ENCODE data around the gene LTBR.
"Not testable (repeated sequence)": the region's sequence is repeated elsewhere in the genome, so short reads cannot be mapped to it uniquely, and the experiment has no call there.

The LTBR gene

DNA sequence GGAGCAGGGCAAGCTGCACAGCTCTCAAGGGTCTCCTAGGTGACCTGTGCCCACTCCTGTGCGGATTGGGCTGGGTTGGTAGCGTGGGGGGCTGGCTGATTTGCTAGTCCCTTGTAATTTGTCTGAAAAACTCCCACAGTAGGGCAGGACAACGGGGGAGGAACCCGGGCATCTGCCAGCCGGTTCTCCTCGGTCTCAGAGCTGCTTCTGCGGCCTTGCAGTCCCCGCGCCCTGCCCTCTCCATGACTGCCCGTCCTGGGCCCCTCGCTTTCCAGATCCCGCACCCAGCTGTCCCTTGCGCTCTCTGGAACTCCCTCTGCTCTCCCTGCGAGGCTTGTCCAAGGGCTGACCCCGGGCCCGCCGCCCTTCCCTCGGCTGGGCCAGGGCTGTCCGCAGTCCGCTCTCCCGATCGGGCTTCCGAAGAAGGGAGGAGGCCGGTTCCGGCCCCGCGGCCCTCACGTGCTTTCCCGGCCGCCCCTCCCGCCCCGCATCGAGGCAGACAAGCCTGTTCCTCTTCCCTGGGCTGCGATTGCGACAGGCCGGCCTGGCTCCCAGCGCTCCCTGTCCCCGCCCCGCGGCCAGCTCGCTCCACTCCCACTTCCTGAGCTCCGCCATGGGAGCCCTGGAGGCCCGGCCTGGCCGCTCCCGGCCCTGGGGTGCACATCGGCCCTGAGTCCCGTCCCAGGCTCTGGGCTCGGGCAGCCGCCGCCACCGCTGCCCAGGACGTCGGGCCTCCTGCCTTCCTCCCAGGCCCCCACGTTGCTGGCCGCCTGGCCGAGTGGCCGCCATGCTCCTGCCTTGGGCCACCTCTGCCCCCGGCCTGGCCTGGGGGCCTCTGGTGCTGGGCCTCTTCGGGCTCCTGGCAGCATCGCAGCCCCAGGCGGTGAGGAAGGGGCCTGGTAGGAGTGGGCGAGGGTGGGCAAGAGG is at the start of gene LTBR:
Gene LTBR (plus strand): TSS at position 591 of the 927 bp plus-strand sequence. CDS start 197 bp downstream, at position 788.
- H3K27ac Mint-ChIP-seq = no peak within 1 kb of the TSS
- DNase-seq (ENCODE audit: low spot score in 2 of 2) (no peak), ATAC-seq (peak; percentile 41)
- H3K9me3 Mint-ChIP-seq = no peaks in the 10 kb centered on the region
- no peaks in the 10 kb centered on the region for H3K36me3 Mint-ChIP-seq
- H3K4me1 Mint-ChIP-seq = peaks cover 4% of the 10 kb centered on the region
- no peak within 1 kb of the TSS for H3K4me3 Mint-ChIP-seq

DNA sequence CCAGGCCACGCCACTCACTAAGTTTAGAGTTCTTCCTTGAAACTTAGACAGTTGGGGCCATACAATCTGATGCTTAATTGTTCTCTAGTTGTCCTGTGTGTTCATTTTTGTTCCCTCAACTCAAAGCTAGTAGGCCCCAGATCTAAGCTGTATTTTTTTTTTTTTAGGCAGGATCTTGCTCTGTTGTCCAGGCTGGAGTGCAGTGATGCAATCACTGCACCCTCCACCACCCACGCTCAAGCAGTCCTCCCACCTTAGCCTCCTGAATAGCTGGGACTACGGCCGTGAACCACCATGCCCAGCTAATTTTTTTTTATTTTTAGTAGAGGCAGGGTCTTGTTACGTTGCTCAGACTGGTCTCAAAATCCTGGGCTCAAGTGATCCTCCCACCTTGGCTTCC is 49.6 kb upstream of the LTBR start:
- peaks cover 6% of the 10 kb centered on the region for H3K4me1 Mint-ChIP-seq
- peaks cover 67% of the 10 kb centered on the region for H3K36me3 Mint-ChIP-seq
- ATAC-seq = no peak
- no peak overlapping the region for H3K4me3 Mint-ChIP-seq
- H3K27ac Mint-ChIP-seq = no peak overlapping the region
- no peaks in the 10 kb centered on the region for H3K9me3 Mint-ChIP-seq
- no peak for DNase-seq (ENCODE audit: low spot score in 2 of 2)

DNA sequence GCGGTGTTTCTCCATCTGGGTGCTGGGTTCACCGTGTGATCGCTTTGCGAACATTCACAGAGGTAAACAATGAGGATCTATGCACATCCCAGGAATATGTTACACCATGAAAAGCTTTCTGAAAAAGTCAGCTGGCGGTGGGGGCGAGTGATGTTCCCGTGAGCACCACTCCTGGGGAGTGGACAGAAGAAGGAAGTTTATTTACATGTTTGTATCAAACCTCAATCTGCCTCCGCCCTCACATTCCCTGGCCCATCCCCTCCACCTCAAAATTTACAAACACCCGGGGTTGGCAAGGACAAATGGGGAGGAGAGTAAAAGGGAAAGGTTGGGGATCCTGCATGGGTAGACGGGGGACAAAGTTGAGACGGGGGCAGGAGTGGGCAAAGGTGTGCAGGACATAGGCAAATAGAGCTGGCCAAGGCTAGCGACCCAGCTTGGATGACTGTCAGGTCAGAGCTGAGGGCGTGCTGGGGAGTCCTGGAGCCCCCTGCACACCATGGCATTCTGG is 49.0 kb upstream of the LTBR start:
- DNase-seq (ENCODE audit: low spot score in 2 of 2) = no peak
- peaks cover 61% of the 10 kb centered on the region for H3K36me3 Mint-ChIP-seq
- no peaks in the 10 kb centered on the region for H3K9me3 Mint-ChIP-seq
- H3K4me1 Mint-ChIP-seq = peaks cover 6% of the 10 kb centered on the region
- H3K27ac Mint-ChIP-seq = no peak overlapping the region
- H3K4me3 Mint-ChIP-seq = no peak overlapping the region
- no peak for ATAC-seq

DNA sequence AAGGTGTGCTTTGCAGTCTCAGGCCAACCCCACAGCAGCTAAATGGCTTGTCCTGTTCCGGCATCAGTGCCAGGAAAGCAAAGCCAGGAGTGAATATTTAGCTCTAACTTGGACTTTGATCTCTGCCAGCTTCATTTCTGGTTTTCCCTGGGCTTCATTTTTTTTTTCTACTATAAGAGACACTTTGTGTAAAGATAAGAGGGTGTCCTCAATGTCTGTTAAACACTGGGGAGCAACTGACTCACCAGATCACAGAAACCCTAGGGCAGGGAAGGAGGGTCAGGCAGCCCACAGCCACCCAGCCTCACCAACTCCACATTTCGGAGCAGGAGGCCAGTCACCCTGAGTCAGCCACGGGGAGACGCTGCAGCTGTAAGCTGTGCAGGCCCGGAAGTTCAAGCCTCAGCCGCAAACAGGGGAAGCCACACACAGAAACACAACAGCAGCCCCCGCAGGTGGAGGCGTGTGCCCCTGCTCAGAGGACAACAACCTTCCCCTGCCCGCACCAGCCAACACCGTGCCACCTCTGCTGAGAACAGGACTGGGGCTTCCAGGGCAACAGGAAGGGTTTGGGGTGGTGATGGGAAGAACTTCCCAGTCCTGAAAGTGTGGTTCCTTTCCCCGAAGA is 48.4 kb upstream of the LTBR start:
- Mint-ChIP-seq H3K4me3 (no peak overlapping the region), H3K27ac (no peak overlapping the region), H3K9me3 (no peaks in the 10 kb centered on the region), H3K4me1 (peaks cover 6% of the 10 kb centered on the region), H3K36me3 (peaks cover 55% of the 10 kb centered on the region)
- DNase-seq (ENCODE audit: low spot score in 2 of 2) = peak; percentile 69 to 90
- ATAC-seq = peak; percentile 85

DNA sequence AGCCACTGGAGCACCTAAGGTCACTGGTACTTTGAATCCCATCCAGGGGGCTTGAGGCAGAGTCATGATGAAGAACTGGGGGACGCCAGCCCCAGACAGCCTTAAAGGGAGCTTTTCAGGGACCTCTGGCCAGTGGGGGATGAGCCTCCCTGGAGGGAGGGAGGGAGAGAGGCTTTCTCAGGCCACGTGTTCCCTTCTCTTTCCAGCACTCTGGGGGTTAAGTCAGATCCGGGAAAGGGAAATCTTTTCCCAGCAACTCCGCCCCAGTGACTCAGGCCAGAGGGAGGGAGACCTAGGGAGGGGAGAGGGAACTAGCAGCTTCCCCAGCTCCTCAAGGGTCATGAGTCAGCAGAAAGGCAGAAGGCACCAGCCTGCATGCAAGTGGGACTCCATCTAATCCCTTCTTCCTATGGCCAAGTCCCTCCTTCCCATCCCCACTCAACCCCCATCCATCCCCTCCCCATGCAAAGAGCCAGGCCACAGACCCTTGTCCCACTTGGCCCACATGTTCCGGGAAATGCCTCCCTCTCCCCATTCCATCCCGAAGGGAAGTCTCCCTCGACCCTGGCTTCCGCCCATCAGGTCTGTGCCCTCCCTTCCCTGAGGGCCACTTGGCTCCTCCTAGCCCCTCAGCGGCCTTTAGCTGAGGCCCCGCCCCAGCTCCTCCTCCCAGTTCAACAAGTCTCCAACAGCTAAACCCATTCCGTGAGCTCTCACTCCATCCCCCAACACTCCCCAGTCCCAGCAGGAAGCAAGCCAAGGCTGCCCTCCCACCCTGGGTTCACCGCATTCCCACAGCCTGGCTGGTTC is 47.7 kb upstream of the LTBR start:
- ATAC-seq = peak; percentile 59
- no peaks in the 10 kb centered on the region for H3K9me3 Mint-ChIP-seq
- peaks cover 4% of the 10 kb centered on the region for H3K4me1 Mint-ChIP-seq
- H3K4me3 Mint-ChIP-seq = no peak overlapping the region
- H3K27ac Mint-ChIP-seq = no peak overlapping the region
- H3K36me3 Mint-ChIP-seq = peaks cover 48% of the 10 kb centered on the region
- peak; percentile 41 to 79 for DNase-seq (ENCODE audit: low spot score in 2 of 2)

DNA sequence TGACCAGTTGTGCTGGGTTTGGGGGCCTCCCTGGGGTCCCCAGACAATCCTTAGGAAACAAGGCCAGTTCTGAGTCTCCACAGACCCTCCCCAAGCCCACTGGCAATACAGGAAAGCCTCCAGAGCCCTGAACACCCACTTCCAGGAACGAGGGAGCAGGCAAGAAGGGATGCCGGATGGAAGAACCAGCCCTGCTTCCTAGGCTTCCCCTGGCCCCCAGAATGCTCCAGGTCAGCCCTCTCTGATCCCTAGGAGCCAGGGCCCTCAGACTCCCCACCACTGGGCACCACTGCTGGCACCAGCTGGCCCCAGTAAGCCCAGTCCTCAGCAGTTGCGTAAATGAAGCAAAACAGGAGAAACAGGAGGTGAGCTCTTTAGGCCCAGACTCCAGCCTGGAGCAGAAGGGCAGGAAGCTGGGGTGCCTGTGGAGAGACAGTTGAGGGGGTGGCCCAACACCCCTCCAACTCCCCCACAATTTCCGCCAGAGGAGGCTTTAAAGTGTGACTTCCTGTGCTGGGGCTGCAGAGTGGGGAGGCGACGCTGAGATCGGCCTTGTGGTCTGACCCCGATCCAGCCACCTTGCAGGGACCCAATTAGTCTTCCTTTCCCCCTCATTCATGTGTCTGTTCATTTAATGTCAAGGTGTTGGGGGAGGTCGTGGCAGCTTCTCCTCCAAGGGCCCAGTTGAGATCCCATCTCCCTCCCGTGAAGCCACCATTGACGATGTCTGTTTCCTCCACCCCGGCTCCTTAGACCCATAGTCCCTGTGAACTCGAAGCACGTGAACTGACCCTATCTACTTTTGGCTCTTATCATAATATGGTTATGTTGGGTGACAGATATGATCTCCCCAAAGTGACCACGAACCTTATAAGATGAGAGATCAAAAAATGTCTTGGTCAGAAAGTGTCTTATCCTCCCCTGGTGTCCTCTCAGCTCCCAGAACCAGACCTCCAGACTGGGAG is 46.8 kb upstream of the LTBR start:
- H3K4me1 Mint-ChIP-seq = peaks cover 7% of the 10 kb centered on the region
- peak; percentile 46 to 79 for DNase-seq (ENCODE audit: low spot score in 2 of 2)
- peak; percentile 2 for ATAC-seq
- no peaks in the 10 kb centered on the region for H3K9me3 Mint-ChIP-seq
- no peak overlapping the region for H3K4me3 Mint-ChIP-seq
- no peak overlapping the region for H3K27ac Mint-ChIP-seq
- H3K36me3 Mint-ChIP-seq = peaks cover 39% of the 10 kb centered on the region

DNA sequence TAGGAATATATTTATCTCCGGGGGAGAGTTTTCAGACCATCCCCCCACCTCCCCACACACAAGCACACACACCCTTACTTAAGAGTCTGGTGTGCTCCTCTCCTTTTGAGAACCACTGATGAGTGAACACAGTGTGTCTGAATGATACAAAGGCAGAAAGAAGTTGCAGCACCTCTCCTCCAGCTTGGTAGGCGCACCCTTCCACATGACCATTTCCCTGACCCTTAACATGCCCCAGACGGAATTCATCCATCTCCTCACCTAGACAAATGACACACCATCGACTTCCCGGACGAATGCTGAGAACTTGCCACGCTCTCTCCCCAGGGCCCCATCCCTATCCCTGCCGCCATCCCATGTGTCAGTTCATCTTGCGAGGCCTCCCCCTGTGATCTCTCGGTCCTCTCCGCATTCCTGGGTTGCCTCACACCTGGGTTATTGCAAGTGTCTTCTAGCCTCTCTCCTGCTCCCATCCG is 46.0 kb upstream of the LTBR start:
- Mint-ChIP-seq H3K4me1 (peaks cover 15% of the 10 kb centered on the region), H3K4me3 (no peak overlapping the region), H3K36me3 (peaks cover 31% of the 10 kb centered on the region), H3K9me3 (no peaks in the 10 kb centered on the region), H3K27ac (no peak overlapping the region)
- ATAC-seq = no peak
- DNase-seq (ENCODE audit: low spot score in 2 of 2) = no peak

DNA sequence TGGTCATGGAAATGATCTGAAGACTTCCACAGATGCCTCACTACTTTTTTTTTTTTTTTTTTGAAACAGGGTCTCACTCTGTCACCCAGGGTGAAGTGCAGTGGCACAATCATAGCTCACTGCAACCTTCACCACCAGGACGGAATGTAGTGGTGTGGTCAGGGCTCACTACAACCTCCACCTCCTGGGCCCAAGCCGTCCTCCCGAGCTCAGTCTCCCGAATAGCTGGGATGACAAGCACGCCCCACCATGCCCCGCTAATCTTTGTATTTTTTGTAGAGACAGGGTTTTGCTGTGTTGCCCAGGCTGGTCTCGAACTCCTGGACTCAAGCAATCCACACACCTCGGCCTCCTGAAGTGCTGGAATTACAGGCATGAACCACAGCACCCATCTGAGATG is 45.4 kb upstream of the LTBR start:
- H3K27ac Mint-ChIP-seq; H3K9me3 Mint-ChIP-seq; H3K4me3 Mint-ChIP-seq; ATAC-seq; DNase-seq (ENCODE audit: low spot score in 2 of 2): not testable (repeated sequence)
- peaks cover 26% of the 10 kb centered on the region for H3K36me3 Mint-ChIP-seq
- H3K4me1 Mint-ChIP-seq = peaks cover 20% of the 10 kb centered on the region

DNA sequence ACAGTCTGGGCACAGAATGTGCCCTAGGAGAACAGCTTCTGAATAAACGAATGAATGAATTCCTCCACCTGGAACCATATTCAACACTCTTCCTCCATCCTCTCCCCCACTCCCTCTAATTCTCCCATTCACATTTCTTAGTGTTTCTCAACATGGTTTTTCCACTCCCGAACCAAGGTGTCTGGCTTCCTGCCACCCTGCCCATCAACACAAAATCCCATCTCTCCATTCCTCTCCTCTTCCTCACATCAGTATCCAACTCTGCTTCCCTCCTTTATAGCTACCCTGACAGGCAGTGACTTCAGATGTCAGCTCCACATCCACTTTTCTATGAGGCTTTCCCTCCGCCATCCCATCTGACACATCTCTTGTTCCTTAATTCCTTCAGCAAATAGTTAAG is 45.0 kb upstream of the LTBR start:
- H3K27ac Mint-ChIP-seq = no peak overlapping the region
- H3K9me3 Mint-ChIP-seq = no peaks in the 10 kb centered on the region
- H3K4me3 Mint-ChIP-seq = no peak overlapping the region
- no peak for DNase-seq (ENCODE audit: low spot score in 2 of 2)
- ATAC-seq = no peak
- H3K36me3 Mint-ChIP-seq = peaks cover 21% of the 10 kb centered on the region
- H3K4me1 Mint-ChIP-seq = peaks cover 25% of the 10 kb centered on the region

DNA sequence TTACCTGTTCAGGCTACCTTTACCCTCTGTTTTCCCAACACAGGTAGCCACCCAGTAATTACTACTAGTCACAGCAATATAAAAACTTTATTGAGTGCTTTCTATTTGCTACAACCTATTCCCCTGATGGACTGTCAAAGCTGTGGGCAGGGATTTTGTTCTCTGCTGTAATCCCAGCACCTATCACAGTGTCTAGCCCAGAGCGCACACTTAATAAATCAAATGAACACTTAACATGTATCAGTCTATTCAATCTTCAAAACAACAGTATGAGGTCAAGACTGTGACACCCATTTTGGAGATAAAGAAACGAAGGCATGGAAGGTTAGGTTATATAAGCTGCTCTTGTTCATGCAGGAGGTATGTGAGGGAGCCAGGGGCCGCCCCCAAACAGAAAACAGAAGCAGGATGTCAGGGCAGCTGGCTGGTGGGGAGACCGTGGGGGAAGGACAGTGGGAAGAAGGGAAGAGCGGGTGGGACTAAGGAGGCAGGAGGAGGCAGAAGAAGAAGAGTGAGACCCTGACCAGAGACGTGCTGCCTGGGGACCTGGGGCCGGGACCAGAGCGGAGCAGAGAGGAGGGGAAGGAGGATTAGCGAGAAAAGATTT is 43.8 kb upstream of the LTBR start:
- H3K4me3 Mint-ChIP-seq = no peak overlapping the region
- peaks cover 11% of the 10 kb centered on the region for H3K36me3 Mint-ChIP-seq
- no peak for ATAC-seq
- DNase-seq (ENCODE audit: low spot score in 2 of 2) = no peak
- H3K9me3 Mint-ChIP-seq = no peaks in the 10 kb centered on the region
- H3K4me1 Mint-ChIP-seq = peaks cover 33% of the 10 kb centered on the region
- H3K27ac Mint-ChIP-seq = no peak overlapping the region

DNA sequence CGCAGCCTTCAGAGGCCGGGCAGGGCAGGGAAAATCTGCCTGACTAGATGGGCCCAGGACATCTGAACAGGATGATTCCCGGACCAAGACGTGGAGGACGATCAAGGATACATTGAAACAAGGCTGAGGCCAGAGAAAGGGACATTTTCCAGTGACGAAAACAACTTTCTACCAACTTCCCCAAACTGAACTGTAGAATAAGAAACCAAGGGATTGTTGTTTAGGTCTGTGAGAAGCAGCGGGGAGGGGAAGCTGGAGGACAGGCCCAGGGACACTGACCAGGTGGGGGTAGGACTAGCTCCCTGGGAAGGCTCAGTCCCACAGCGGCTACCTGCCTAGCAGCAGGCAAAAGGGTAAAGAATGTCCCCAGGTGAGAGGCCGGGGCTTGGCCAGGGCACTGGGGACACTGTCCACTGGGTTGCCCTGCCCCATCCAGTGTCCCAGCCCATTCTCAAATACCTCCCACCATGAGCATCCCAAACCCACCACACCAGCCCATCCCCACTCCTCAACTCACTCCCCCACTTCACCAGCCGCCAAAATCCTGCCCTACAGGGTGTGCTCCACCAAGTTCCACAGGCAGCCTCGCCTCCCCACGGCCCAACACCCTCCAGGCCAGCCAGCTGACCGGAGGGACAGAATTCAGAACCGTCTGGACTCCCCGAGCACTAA is 43.1 kb upstream of the LTBR start:
- H3K9me3 Mint-ChIP-seq = no peaks in the 10 kb centered on the region
- no peak overlapping the region for H3K27ac Mint-ChIP-seq
- peaks cover 40% of the 10 kb centered on the region for H3K4me1 Mint-ChIP-seq
- no peak overlapping the region for H3K4me3 Mint-ChIP-seq
- ATAC-seq (no peak), DNase-seq (ENCODE audit: low spot score in 2 of 2) (no peak)
- peaks cover 10% of the 10 kb centered on the region for H3K36me3 Mint-ChIP-seq

DNA sequence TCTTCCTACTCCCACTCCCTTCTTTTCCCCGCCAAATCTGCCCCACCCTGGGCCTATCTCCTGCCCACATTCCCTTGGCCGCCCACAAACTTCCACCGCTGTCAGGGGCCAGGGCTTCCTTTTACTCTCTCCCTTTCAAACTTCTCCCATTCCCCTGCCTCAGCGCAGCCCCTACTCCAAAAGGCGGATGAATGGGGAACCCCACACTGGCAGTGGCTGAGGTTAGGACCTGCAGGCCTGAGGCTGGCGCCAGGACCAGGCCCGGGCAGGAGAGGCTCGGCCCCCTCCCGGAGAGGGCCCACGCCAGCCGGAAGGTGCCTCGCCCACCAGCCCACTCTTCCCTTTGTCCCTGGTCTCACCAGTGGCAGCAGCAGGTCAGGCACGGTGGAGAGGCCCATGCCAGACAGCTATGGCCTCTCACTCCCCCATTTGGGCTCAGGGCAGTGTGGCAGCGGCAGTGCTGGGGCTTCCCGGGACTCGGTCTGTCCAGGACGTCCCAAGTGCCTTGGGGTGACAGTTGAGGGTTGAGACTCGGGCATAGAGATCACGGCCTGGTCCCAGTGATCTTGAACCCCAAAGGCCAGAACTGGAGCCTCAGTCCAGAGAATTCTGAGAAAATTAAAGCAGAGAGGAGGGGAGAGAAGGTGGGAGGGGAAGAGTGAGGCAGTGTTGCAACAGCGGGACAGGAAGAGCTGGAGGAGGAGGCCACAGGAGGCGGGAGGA is 42.4 kb upstream of the LTBR start, which contains the start of gene TNFRSF1A:
Gene TNFRSF1A (minus strand): TSS at position 660 of the 723 bp plus-strand sequence. CDS start 262 bp downstream, at position 398.
- Mint-ChIP-seq H3K4me3 (no peak within 1 kb of the TSS), H3K4me1 (peaks cover 47% of the 10 kb centered on the region), H3K27ac (no peak within 1 kb of the TSS), H3K36me3 (peaks cover 8% of the 10 kb centered on the region), H3K9me3 (no peaks in the 10 kb centered on the region)
- DNase-seq (ENCODE audit: low spot score in 2 of 2) (peak in 1 of 2 donors; percentile 81), ATAC-seq (peak; percentile 52)

Measured in stimulated activated effector memory CD8-positive, alpha-beta T cell treated with anti-CD3 and anti-CD28 coated beads, Interleukin-12 subunit alpha, Interleukin-12 subunit beta, amount 100 ng/mL, for 72 hours (primary cell).